A549 (cell line): ENCODE data around the gene CCRL2. TPM values are rescaled to one million over a fixed set of nuclear protein-coding genes. Genes with fewer than 3 reads are reported as not detected.

Experiments used
- ATAC-seq, 2 experiments: fragments of 200-7000 bp in 1 of 2; fragments of >200 bp in 1 of 2; cut with Nextera tagmentation in 1 of 2; cut with Tn5 transposase in 1 of 2; 3 replicates each; pipeline versions ENCODE4 v1.8.0 to v1.9.1; 2018 to 2020; ENCODE audit warnings: mild to moderate bottlenecking in 1 of 2, moderate library complexity in 1 of 2
- CTCF ChIA-PET: fragments of 300-600 bp; sonication (Branson Sonifier 250); formaldehyde crosslinking; extraction: SDS; loops from one replicate; lab custom pipeline; 2021; ENCODE audit warnings: antibody characterized with exemption, inconsistent platforms; lab: Yijun Ruan, JAX
- POLR2A ChIA-PET: fragments of 350-600 bp; formaldehyde crosslinking; extraction: SDS; loops from one replicate; lab custom pipeline; 2021; ENCODE audit warnings: antibody characterized with exemption, inconsistent platforms; lab: Yijun Ruan, JAX
- DNase-seq, 2 experiments: peaks; one replicate each; pipeline versions ENCODE4 v3.0.0 to v3.0.0-alpha.2; 2011 to 2016; ENCODE audit warnings: low read depth in 1 of 2, low spot score in 1 of 2
- FAIRE-seq: peaks from 2 replicates; lab custom pipeline; 2011; peaks lifted over from hg19 to GRCh38; lab: Jason Lieb, UNC
- H3K27ac ChIP-seq, 2 experiments: fragments of >200 bp; sonication (Bioruptor Twin); formaldehyde crosslinking; 3 replicates each; pipeline ENCODE4 v1.5.1; 2016 to 2017
- H3K4me1 ChIP-seq: fragments of >200 bp; sonication (Bioruptor Twin); formaldehyde crosslinking; 3 replicates; pipeline ENCODE4 v1.6.1; 2016
- H3K4me2 ChIP-seq: fragments of >200 bp; sonication (Bioruptor Twin); formaldehyde crosslinking; 3 replicates; pipeline ENCODE4 v1.6.1; 2016
- H3K4me3 ChIP-seq: fragments of >200 bp; sonication (Bioruptor Twin); formaldehyde crosslinking; 3 replicates; pipeline ENCODE4 v1.5.1; 2016
- H3K9me3 ChIP-seq: fragments of >200 bp; sonication (Bioruptor Twin); formaldehyde crosslinking; 3 replicates; pipeline ENCODE4 v1.6.1; 2016
- BCL3 ChIP-seq: fragments of >200 bp; sonication (Bioruptor Twin); formaldehyde crosslinking; IDR thresholded peaks from 3 replicates; pipeline ENCODE4 v1.6.1; 2016
- CHD4 ChIP-seq: fragments of 200-600 bp; sonication (generic); IDR thresholded peaks from 2 replicates; pipeline ENCODE4 v1.6.1; 2016; ENCODE audit warnings: antibody characterized with exemption, mild to moderate bottlenecking, borderline replicate concordance
- E2F6 ChIP-seq: IDR thresholded peaks from 2 replicates; pipeline ENCODE4 v1.6.1; 2012; ENCODE audit warnings: low read depth, borderline replicate concordance
- ESRRA ChIP-seq: fragments of 150-350 bp; IDR thresholded peaks from 2 replicates; pipeline ENCODE4 v1.6.1; 2014; ENCODE audit warnings: mild to moderate bottlenecking, low read length, borderline replicate concordance
- GATA3 ChIP-seq: IDR thresholded peaks from 2 replicates; pipeline ENCODE4 v1.6.1; 2012; ENCODE audit warnings: borderline replicate concordance
- HOXB5 ChIP-seq: fragments of 250-450 bp; sonication (Bioruptor Pico); IDR thresholded peaks from 2 replicates; pipeline ENCODE4 v1.5.0; 2020; ENCODE audit warnings: mild to moderate bottlenecking, moderate library complexity
- KDM1A ChIP-seq: fragments of 200-600 bp; sonication (generic); IDR thresholded peaks from 2 replicates; pipeline ENCODE4 v1.6.1; 2016; ENCODE audit warnings: low read depth, mild to moderate bottlenecking
- MAX ChIP-seq: IDR thresholded peaks from 2 replicates; pipeline ENCODE4 v1.6.1; 2012
- NPAS2 ChIP-seq: fragments of 250-450 bp; sonication (Bioruptor Pico); IDR thresholded peaks from 2 replicates; pipeline ENCODE4 v1.8.0; 2022; ENCODE audit warnings: mild to moderate bottlenecking, moderate library complexity, borderline replicate concordance
- POLR2AphosphoS2 ChIP-seq: conservative IDR thresholded peaks from 2 replicates; pipeline ENCODE4 v1.6.1; 2012; ENCODE audit warnings: low read length, improper control_type of control experiment, inconsistent platforms
- RARB ChIP-seq: fragments of 250-450 bp; sonication (Bioruptor Pico); IDR thresholded peaks from 2 replicates; pipeline ENCODE4 v1.8.0; 2021; ENCODE audit warnings: mild to moderate bottlenecking, moderate library complexity
- RCOR1 ChIP-seq: fragments of 150-350 bp; IDR thresholded peaks from 2 replicates; pipeline ENCODE4 v1.6.1; 2014; ENCODE audit warnings: antibody characterized with exemption, low read length, low read depth
- REST ChIP-seq: fragments of 200-600 bp; sonication (generic); IDR thresholded peaks from 2 replicates; pipeline ENCODE4 v1.6.1; 2016; ENCODE audit warnings: antibody characterized with exemption, mild to moderate bottlenecking, moderate library complexity
- RFX5 ChIP-seq: fragments of 450-650 bp; IDR thresholded peaks from 2 replicates; pipeline ENCODE4 v1.7.1; 2014; ENCODE audit warnings: antibody characterized with exemption, mild to moderate bottlenecking, moderate library complexity
- RNF2 ChIP-seq: fragments of 200-600 bp; sonication (generic); IDR thresholded peaks from 2 replicates; pipeline ENCODE4 v1.6.1; 2016; ENCODE audit warnings: low read depth, mild to moderate bottlenecking, antibody characterized with exemption, moderate library complexity, borderline replicate concordance
- SMC3 ChIP-seq: fragments of >200 bp; sonication (Bioruptor Twin); formaldehyde crosslinking; IDR thresholded peaks from 3 replicates; pipeline ENCODE4 v1.6.1; 2018; ENCODE audit warnings: inconsistent platforms
- ZFP36 ChIP-seq: fragments of 450-650 bp; IDR thresholded peaks from 2 replicates; pipeline ENCODE4 v1.6.1; 2014; ENCODE audit warnings: borderline replicate concordance; ENCODE audit not compliant: partially characterized antibody
- ZNF302 ChIP-seq: fragments of 250-450 bp; sonication (Bioruptor Pico); IDR thresholded peaks from 2 replicates; pipeline ENCODE4 v1.9.0; 2021; ENCODE audit warnings: inconsistent platforms, mild to moderate bottlenecking, moderate library complexity
- WGBS: methylation state at CpG from one replicate; pipeline ENCODE4 v1.1.6; 2017; ENCODE audit errors: missing lambda C conversion rate; 5-methylcytosine and 5-hydroxymethylcytosine counted together
- polyA plus RNA-seq, 4 experiments: library from polyadenylated mRNA; depleted of rRNA in 3 of 4; stranded (reverse); fragments of >200 nt; fragmentation: RNase III in 1 of 4; extraction: RNeasy Plus Mini Kit Qiagen cat#74134 plus additional on column Dnase treatment in 1 of 4; gene quantifications; 2 replicates in 3 of 4; 3 replicates in 1 of 4; pipeline ENCODE4 v1.2.3, GENCODE V29; 2011 to 2017
- TF ChIP-seq, protein P1 (sequence below): fragments of 250-450 bp; sonication (Bioruptor Pico); IDR thresholded peaks from 2 replicates; pipeline ENCODE4 v1.5.0; 2021; ENCODE audit warnings: mild to moderate bottlenecking, moderate library complexity, borderline replicate concordance

The CCRL2 gene
- polyA plus RNA-seq, 2 of the 4 experiments (the other 2 are of a cell fraction): not detected

DNA sequence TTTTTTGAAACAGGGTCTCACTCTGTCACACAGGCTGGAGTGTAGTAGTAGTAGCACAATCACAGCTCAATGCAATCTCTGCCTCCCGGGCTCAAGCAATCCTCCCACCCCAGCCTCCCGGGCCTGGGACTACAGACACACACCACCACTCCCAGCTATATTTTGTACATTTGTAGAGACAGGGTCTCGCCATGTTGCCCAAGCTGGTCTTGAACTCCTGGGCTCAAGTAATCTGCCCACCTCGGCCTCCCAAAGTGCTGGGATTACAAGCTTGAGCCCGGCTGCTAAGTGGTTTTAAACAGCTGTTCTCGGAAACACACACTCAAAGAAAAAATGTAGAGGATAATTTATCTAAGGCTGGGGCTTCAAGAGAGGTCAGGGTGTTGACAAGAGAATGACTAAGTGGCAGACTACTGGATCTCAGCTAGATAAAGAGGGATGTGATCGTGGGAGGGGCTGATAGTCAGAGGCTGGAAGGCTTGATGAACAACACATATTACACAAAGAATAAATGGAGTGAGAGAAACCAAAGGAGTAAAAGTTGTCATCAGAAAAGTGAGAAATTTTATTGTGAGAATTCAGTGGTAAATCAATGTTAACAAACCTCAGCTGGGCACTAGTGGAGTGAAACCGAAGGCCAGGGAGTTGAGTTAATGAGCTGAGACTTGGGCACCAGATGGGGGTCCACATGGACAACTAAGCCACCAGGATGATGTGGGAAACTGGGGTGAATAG is 6.9 kb upstream of the CCRL2 start:
- ATAC-seq: no peak
- no peak overlapping the region for H3K4me3 ChIP-seq
- POLR2A ChIA-PET: no interaction called here

GRCh38 chr3:46400846-46401245 is 6.2 kb upstream of the CCRL2 start:
- no peak for FAIRE-seq
- CTCF ChIA-PET: no interaction called here
- Histone ChIP-seq H3K4me2 (no peak overlapping the region), H3K4me3 (no peak overlapping the region), H3K4me1 (no peaks in the 10 kb centered on the region), H3K27ac (no peak overlapping the region), H3K9me3 (no peaks in the 10 kb centered on the region)
- no peak for DNase-seq
- WGBS: 46% methylated on average over 5 of the region's 5 CpGs
- TF ChIP-seq GATA3 (no peak), MAX (no peak), POLR2AphosphoS2 (no peak), CHD4 (no peak), HOXB5 (no peak), ZNF302 (CRISPR knock-in tag) (no peak)
- TF ChIP-seq, all 56 proteins: peak for 0
- ATAC-seq: no peak
- POLR2A ChIA-PET: no interaction called here

More for the DNA sequence above, 6.9 kb upstream of the CCRL2 start:
- no peak for FAIRE-seq
- Histone ChIP-seq H3K27ac (no peak overlapping the region), H3K4me1 (no peaks in the 10 kb centered on the region), H3K4me2 (no peak overlapping the region), H3K9me3 (no peaks in the 10 kb centered on the region)
- 33% methylated on average over 8 of the region's 8 CpGs for WGBS
- no peak for TF ChIP-seq RFX5
- no peak for TF ChIP-seq E2F6
- TF ChIP-seq, protein P1, sequence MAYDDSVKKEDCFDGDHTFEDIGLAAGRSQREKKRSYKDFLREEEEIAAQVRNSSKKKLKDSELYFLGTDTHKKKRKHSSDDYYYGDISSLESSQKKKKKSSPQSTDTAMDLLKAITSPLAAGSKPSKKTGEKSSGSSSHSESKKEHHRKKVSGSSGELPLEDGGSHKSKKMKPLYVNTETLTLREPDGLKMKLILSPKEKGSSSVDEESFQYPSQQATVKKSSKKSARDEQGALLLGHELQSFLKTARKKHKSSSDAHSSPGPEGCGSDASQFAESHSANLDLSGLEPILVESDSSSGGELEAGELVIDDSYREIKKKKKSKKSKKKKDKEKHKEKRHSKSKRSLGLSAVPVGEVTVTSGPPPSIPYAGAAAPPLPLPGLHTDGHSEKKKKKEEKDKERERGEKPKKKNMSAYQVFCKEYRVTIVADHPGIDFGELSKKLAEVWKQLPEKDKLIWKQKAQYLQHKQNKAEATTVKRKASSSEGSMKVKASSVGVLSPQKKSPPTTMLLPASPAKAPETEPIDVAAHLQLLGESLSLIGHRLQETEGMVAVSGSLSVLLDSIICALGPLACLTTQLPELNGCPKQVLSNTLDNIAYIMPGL (CRISPR knock-in tag): no peak
- no peak for TF ChIP-seq HOXB5
- TF ChIP-seq RCOR1: no peak
- TF ChIP-seq CHD4: no peak
- TF ChIP-seq RARB (CRISPR knock-in tag): no peak
- no peak for TF ChIP-seq RNF2
- TF ChIP-seq SMC3: no peak
- no peak for TF ChIP-seq REST
- TF ChIP-seq ESRRA: no peak
- no peak for TF ChIP-seq NPAS2 (CRISPR knock-in tag)
- TF ChIP-seq BCL3: no peak
- TF ChIP-seq KDM1A: no peak
- no peak for TF ChIP-seq ZFP36
- DNase-seq: no peak
- CTCF ChIA-PET: interaction anchor here (1.0 kb wide), 1 partner anchor 22 kb away, joined by 3 read pairs; no protein-coding TSS in a partner anchor
